WTC11 (cell line): ENCODE results near the gene P2RY12.

ENCODE experiments used
- AFF4 ChIP-seq: sonication (generic); formaldehyde crosslinking; IDR thresholded peaks from 2 replicates; pipeline ENCODE4 v1.8.1; 2023; ENCODE audit warnings: mild to moderate bottlenecking, missing genetic modification reagents, borderline replicate concordance
- ATF6 ChIP-seq: sonication (generic); formaldehyde crosslinking; IDR thresholded peaks from 2 replicates; pipeline ENCODE4 v1.8.1; 2023; ENCODE audit warnings: mild to moderate bottlenecking, missing genetic modification reagents
- CBFB ChIP-seq: sonication (generic); formaldehyde crosslinking; IDR thresholded peaks from 2 replicates; pipeline ENCODE4 v1.8.1; 2022; ENCODE audit warnings: mild to moderate bottlenecking, low read depth, missing genetic modification reagents
- CREB1 ChIP-seq: sonication (generic); formaldehyde crosslinking; IDR thresholded peaks from 2 replicates; pipeline ENCODE4 v1.8.0; 2023; ENCODE audit warnings: mild to moderate bottlenecking, missing genetic modification reagents
- CREM ChIP-seq: sonication (generic); formaldehyde crosslinking; IDR thresholded peaks from 2 replicates; pipeline ENCODE4 v1.8.1; 2022; ENCODE audit warnings: mild to moderate bottlenecking, missing genetic modification reagents, moderate library complexity
- CTCF ChIP-seq: fragments of 200-600 bp; IDR thresholded peaks from 2 replicates; pipeline ENCODE4 v1.8.0; 2022; ENCODE audit warnings: antibody characterized with exemption
- ETV6 ChIP-seq: sonication (generic); formaldehyde crosslinking; IDR thresholded peaks from 2 replicates; pipeline ENCODE4 v1.8.1; 2022; ENCODE audit warnings: mild to moderate bottlenecking, missing genetic modification reagents
- HMGXB4 ChIP-seq: sonication (generic); formaldehyde crosslinking; IDR thresholded peaks from 2 replicates; pipeline ENCODE4 v1.8.1; 2023; ENCODE audit warnings: mild to moderate bottlenecking, moderate library complexity, missing genetic modification reagents
- MAX ChIP-seq: sonication (generic); formaldehyde crosslinking; IDR thresholded peaks from 2 replicates; pipeline ENCODE4 v1.8.0; 2022; ENCODE audit warnings: mild to moderate bottlenecking, missing genetic modification reagents
- MLX ChIP-seq: sonication (generic); formaldehyde crosslinking; IDR thresholded peaks from 2 replicates; pipeline ENCODE4 v1.8.1; 2023; ENCODE audit warnings: mild to moderate bottlenecking, missing genetic modification reagents, moderate library complexity
- RELA ChIP-seq: sonication (generic); formaldehyde crosslinking; IDR thresholded peaks from 2 replicates; pipeline ENCODE4 v1.8.1; 2022; ENCODE audit warnings: missing genetic modification reagents, mild to moderate bottlenecking, borderline replicate concordance
- USF2 ChIP-seq: sonication (generic); formaldehyde crosslinking; IDR thresholded peaks from 2 replicates; pipeline ENCODE4 v1.8.1; 2023; ENCODE audit warnings: mild to moderate bottlenecking, missing genetic modification reagents, moderate library complexity
- ZBTB43 ChIP-seq: sonication (generic); formaldehyde crosslinking; IDR thresholded peaks from 2 replicates; pipeline ENCODE4 v1.8.1; 2023; ENCODE audit warnings: mild to moderate bottlenecking, missing genetic modification reagents
- ZNF138 ChIP-seq: sonication (generic); formaldehyde crosslinking; conservative IDR thresholded peaks from 2 replicates; pipeline ENCODE4 v1.8.1; 2022; ENCODE audit warnings: mild to moderate bottlenecking, moderate library complexity, missing genetic modification reagents

- TF ChIP-seq CTCF (no peak), HMGXB4 (CRISPR knock-in tag) (no peak), RELA (CRISPR knock-in tag) (no peak), AFF4 (CRISPR knock-in tag) (no peak), ZBTB43 (CRISPR knock-in tag) (no peak), CBFB (no peak), ETV6 (CRISPR knock-in tag) (no peak), CREB1 (CRISPR knock-in tag) (no peak), MAX (CRISPR knock-in tag) (no peak), USF2 (CRISPR knock-in tag) (no peak), CREM (CRISPR knock-in tag) (no peak), ZNF138 (no peak), MLX (no peak), ATF6 (CRISPR knock-in tag) (no peak)
Observed at GRCh38 chr3:151362751-151363174, 21.8 kb downstream of the P2RY12 start.
